Lung (tissue), 12 donors: ENCODE data around the gene AMER3. TPM values are rescaled to one million over a fixed set of nuclear protein-coding genes. Genes with fewer than 3 reads are reported as not detected.

Source experiments
- ATAC-seq: fragments of 200-7000 bp; cut with Tn5 transposase; one replicate; pipeline ENCODE4 v1.9.1; 2020; ENCODE audit warnings: moderate number of reproducible peaks; ENCODE audit not compliant: insufficient read depth, low FRiP score
- DNase-seq, 3 donors: peaks; one replicate each; pipeline ENCODE4 v3.0.0-alpha.2; 2013 to 2017
- H3K27ac ChIP-seq, 2 donors: one replicate each; pipeline ENCODE4 v1.5.1; 2013; ENCODE audit warnings: mild to moderate bottlenecking in 2 of 2, moderate library complexity in 2 of 2, control low read depth in 1 of 2, inconsistent platforms in 1 of 2, low read depth in 1 of 2, low read length in 1 of 2
- H3K27me3 ChIP-seq, 3 donors: one replicate each; pipeline ENCODE4 v1.5.1; 2013; ENCODE audit warnings: low read length in 2 of 3; ENCODE audit not compliant: control insufficient read depth in 3 of 3, insufficient read depth in 3 of 3
- H3K36me3 ChIP-seq, 4 donors: one replicate each; pipeline ENCODE4 v1.5.1; 2013; ENCODE audit warnings: low read length in 4 of 4, mild to moderate bottlenecking in 1 of 4, moderate library complexity in 1 of 4; ENCODE audit not compliant: control insufficient read depth in 4 of 4, insufficient read depth in 4 of 4
- H3K4me1 ChIP-seq, 5 donors: one replicate each; pipeline ENCODE4 v1.5.1; 2013; ENCODE audit warnings: low read length in 5 of 5, mild to moderate bottlenecking in 2 of 5, moderate library complexity in 1 of 5; ENCODE audit not compliant: control insufficient read depth in 5 of 5, insufficient read depth in 5 of 5
- H3K4me3 ChIP-seq: one replicate; pipeline ENCODE4 v1.5.1; 2013; ENCODE audit warnings: mild to moderate bottlenecking, control low read depth, moderate library complexity
- H3K9ac ChIP-seq, 2 donors: one replicate each; pipeline ENCODE4 v1.5.1; 2013; ENCODE audit warnings: low read length in 2 of 2, control low read depth in 1 of 2; ENCODE audit not compliant: insufficient read depth in 1 of 2
- H3K9me3 ChIP-seq, 4 donors: one replicate each; pipeline ENCODE4 v1.5.1; 2013; ENCODE audit warnings: low read length in 3 of 4, mild to moderate bottlenecking in 1 of 4, moderate library complexity in 1 of 4; ENCODE audit not compliant: control insufficient read depth in 4 of 4, insufficient read depth in 3 of 4
- CTCF ChIP-seq: IDR thresholded peaks from 2 replicates; pipeline ENCODE4 v1.5.1; 2012; ENCODE audit warnings: mild to moderate bottlenecking; ENCODE audit errors: control extremely low read depth, extremely low read depth
- WGBS, 2 donors: extraction: QIAGEN DNeasy Blood & Tissue Kit; methylation state at CpG; one replicate each; pipeline ENCODE4 v1.1.7; 2013; 5-methylcytosine and 5-hydroxymethylcytosine counted together
- polyA plus RNA-seq, 2 donors: library from polyadenylated mRNA; stranded (reverse); fragments of 200-250 nt; gene quantifications; one replicate each; pipeline ENCODE4 v1.2.1, GENCODE V29; 2013
- total RNA-seq, 2 donors: library from RNA; depleted of rRNA in 1 of 2; stranded (reverse); fragments of >200 nt in 1 of 2; gene quantifications; one replicate each; pipeline ENCODE4 v1.2.1, GENCODE V29; 2014 to 2021
- donor health status: control.
- donor health status: control.
- donor health status: Bipolar disorder and iron deficiency.
- donor health status: healthy.
- donor health status: DM: yes; HTN: yes; CAD: no.

The AMER3 gene
- total and polyA plus RNA-seq, 4 donors = 0.09 to 0.74 TPM; not detected in 2

DNA sequence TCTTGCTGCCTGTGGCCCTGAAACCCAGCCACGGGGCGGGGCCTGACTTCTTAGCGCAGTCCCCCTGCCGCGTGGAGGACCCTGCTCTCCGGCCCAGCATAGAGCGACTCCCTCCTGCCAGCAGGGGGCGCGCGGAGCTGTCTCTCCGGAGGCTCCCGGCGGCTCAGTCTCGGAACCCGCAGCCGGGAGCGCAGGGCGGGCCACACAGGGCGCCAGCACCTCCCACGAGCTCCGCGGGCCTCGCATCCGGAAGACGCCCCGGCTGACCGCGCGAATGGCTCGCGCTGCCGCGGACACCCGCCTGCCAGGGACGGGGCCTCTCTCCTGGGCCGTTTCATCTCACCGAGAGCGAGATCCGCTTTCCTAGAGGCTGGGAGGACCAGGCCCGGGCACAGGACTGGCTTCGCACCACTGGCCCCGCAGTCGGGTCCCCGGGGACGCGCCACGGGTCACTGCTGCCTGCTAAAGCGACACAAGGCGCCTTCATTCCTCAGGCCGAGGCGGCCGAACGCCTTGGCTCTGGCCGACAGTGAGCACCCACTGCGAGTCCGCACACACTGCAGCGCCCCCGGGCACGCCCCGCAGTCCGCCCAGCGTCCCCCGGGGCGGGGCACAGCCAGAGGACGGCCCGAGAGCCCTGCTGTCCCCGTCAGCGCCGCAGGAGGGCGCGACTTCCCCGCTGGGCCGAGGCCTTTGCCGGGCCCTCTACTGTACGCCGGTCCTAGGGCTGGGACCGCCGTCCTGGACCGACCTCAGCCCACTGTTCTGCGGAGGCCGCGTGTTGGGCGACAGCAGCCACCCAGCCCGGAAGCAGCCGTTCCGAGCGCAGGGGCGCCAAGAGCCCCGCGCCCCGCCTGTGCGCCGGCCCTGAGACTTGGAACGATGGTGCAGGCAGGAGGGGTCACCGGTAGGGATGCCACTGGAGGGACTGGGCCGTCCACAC lies 42.4 kb downstream of the AMER3 start:
- H3K36me3 ChIP-seq = no peaks in the 10 kb centered on the region
- WGBS, 2 donors = 1% methylated on average over 80 to 96 of the region's 96 CpGs
- H3K4me3 ChIP-seq = peak overlapping the region; percentile 58
- DNase-seq (peak; percentile 92 to 93 (median 93)), ATAC-seq (peak; percentile 97)
- peaks cover 0 to 8% (median 6%) of the 10 kb centered on the region in 5 donors for H3K4me1 ChIP-seq
- TF ChIP-seq CTCF = peak; percentile 71
- peak overlapping the region; percentile 34 to 55 for H3K9ac ChIP-seq
- peaks cover 0 to 7% (median 5%) of the 10 kb centered on the region in 3 donors for H3K27me3 ChIP-seq
- peak overlapping the region; percentile 68 to 91 for H3K27ac ChIP-seq
- H3K9me3 ChIP-seq = peaks cover 0 to 1% (median 0%) of the 10 kb centered on the region in 4 donors

- H3K27me3 ChIP-seq = peaks cover 0 to 5% (median 2%) of the 10 kb centered on the region in 3 donors
- peak overlapping the region; percentile 58 for H3K4me3 ChIP-seq
- no peak overlapping the region for H3K27ac ChIP-seq
- peaks cover 0 to 1% (median 0%) of the 10 kb centered on the region in 4 donors for H3K9me3 ChIP-seq
- ATAC-seq (no peak), DNase-seq (peak; percentile 80 to 87 (median 85))
- no peaks in the 10 kb centered on the region for H3K36me3 ChIP-seq
- 21 to 22% methylated on average over 30 of the region's 30 CpGs for WGBS, 2 donors
- no peak overlapping the region for H3K9ac ChIP-seq
- H3K4me1 ChIP-seq = peaks cover 0 to 8% (median 6%) of the 10 kb centered on the region in 5 donors
- TF ChIP-seq CTCF = no peak
Measured at GRCh38 chr2:130798472-130799218, 43.3 kb downstream of the AMER3 start.

DNA sequence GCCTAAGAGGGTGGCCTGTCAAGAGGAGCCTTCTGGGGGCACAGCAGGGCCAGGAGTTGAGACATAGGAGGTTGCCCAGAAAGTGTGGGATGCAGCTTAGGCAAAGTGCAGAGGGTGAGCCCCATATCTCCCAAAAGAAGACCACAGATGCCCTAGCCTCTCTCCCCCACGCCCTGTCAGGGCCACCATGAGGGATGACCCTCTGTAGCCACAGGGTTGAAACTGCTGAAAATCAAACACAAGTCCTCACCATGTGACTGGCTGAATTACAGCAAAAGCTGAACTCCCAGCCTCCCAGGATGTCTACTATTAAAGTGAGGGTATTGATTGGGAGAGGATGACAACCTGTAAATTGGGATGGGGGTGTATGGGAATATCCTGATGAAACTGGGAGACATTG lies 44.0 kb downstream of the AMER3 start:
- no peak overlapping the region for H3K9ac ChIP-seq
- no peak for TF ChIP-seq CTCF
- DNase-seq = no peak

More for the DNA sequence above, 44.0 kb downstream of the AMER3 start:
- H3K27ac ChIP-seq = no peak overlapping the region
- ATAC-seq = no peak
- H3K36me3 ChIP-seq = no peaks in the 10 kb centered on the region
- peaks cover 0 to 1% (median 0%) of the 10 kb centered on the region in 4 donors for H3K9me3 ChIP-seq
- no peak overlapping the region for H3K4me3 ChIP-seq
- WGBS, 2 donors = 91 to 95% methylated on average over 1 of the region's 1 CpG
- H3K4me1 ChIP-seq = peaks cover 0 to 8% (median 6%) of the 10 kb centered on the region in 5 donors
- peaks cover 0 to 5% (median 0%) of the 10 kb centered on the region in 3 donors for H3K27me3 ChIP-seq
